Esophagus squamous epithelium (tissue), 5 donors: ENCODE results near the gene TTF2. TPM values are rescaled to one million over a fixed set of nuclear protein-coding genes. Genes with fewer than 3 reads are reported as not detected.
A peak's percentile ranks its signal among the peaks of the same experiment; 100 is the strongest.

Experiments used
- DNase-seq: peaks from one replicate; lab custom pipeline; 2025; lab: John Stamatoyannopoulos, UW
- H3K27ac ChIP-seq, 4 donors: fragments of 200-600 bp; sonication (generic); one replicate each; pipeline ENCODE4 v1.5.1; 2016 to 2019; ENCODE audit warnings: mild to moderate bottlenecking in 1 of 4
- H3K27me3 ChIP-seq, 4 donors: fragments of 200-600 bp; sonication (generic); 1 replicate in 3 of 4; 2 replicates in 1 of 4; pipeline versions ENCODE4 v1.5.1 to v1.6.0; 2017 to 2021; ENCODE audit warnings: antibody characterized with exemption in 1 of 4
- H3K36me3 ChIP-seq, 3 donors: fragments of 200-600 bp; sonication (generic); one replicate each; pipeline ENCODE4 v1.5.1; 2016 to 2019
- H3K4me1 ChIP-seq, 3 donors: fragments of 200-600 bp; sonication (generic); one replicate each; pipeline ENCODE4 v1.5.1; 2017 to 2019
- H3K4me3 ChIP-seq, 4 donors: fragments of 200-600 bp; sonication (generic); 1 replicate in 3 of 4; 2 replicates in 1 of 4; pipeline ENCODE4 v1.5.1; 2016 to 2019; ENCODE audit warnings: mild to moderate bottlenecking in 2 of 4, moderate library complexity in 1 of 4
- H3K9me3 ChIP-seq, 3 donors: fragments of 200-600 bp; sonication (generic); one replicate each; pipeline ENCODE4 v1.5.1; 2016 to 2019
- POLR2A ChIP-seq, 4 donors: fragments of 450-650 bp; IDR thresholded peaks; one replicate each; pipeline ENCODE4 v1.6.1; 2017; ENCODE audit warnings: antibody characterized with exemption in 4 of 4, mild to moderate bottlenecking in 4 of 4, moderate library complexity in 3 of 4
- WGBS, 2 donors: methylation state at CpG; one replicate each; pipeline ENCODE4 v1.1.5; 2018; 5-methylcytosine and 5-hydroxymethylcytosine counted together
- intact Hi-C: fragments of 100-400 bp; cut with DNase I; formaldehyde crosslinking; loops from one replicate; pipeline ENCODE4 v1.15.0; 2022
- total RNA-seq, 4 donors: library from RNA; depleted of rRNA; stranded (reverse); fragments of >200 nt; gene quantifications; one replicate each; pipeline ENCODE4 v1.1.0, GENCODE V29; 2016
- TF ChIP-seq, protein P1 (sequence below), 6 experiments: fragments of 450-650 bp in 4 of 6; fragments of 200-600 bp in 2 of 6; sonication (generic) in 2 of 6; IDR thresholded peaks; one replicate each; pipeline ENCODE4 v1.5.1; 2016 to 2019; ENCODE audit warnings: antibody characterized with exemption in 6 of 6, mild to moderate bottlenecking in 4 of 6, moderate library complexity in 4 of 6
- donor health status: DM: yes; HTN: yes; CAD: no.

The TTF2 gene
- total RNA-seq, 4 donors from 2014 or later: 7.2 to 24.2 (median 19.2) TPM

DNA sequence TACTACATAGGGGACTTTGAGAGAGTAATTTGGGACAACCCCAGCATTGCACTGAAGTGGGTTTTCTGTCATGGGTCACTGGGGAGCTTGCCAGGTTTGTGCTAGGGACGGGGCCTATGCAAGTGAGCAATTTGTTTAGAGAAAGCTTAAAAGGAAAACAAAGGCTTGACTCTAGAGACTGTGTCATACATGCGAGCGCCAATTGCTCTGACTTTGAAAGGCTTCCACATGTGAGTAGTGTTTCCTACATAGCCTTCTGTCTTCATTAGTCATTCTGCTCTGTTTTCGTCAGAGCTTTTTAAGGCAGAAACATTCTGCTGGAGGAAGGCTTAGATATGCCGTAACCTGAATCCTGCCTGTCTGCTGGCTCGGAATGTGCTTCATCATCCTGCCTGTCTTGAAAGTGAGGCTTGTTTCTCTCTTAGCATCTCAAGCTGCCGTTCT is 33.0 kb downstream of the TTF2 start:
- Histone ChIP-seq H3K4me1 (peaks cover 5 to 24% (median 10%) of the 10 kb centered on the region in 3 donors), H3K27me3 (no peaks in the 10 kb centered on the region), H3K4me3 (no peak overlapping the region), H3K27ac (peak overlapping the region; percentile 68 to 80 (median 76)), H3K9me3 (no peaks in the 10 kb centered on the region), H3K36me3 (peaks cover 0 to 76% (median 4%) of the 10 kb centered on the region in 3 donors)
- no peak for TF ChIP-seq POLR2A (IDR thresholded peaks at IDR 0.05)
- TF ChIP-seq, protein P1, sequence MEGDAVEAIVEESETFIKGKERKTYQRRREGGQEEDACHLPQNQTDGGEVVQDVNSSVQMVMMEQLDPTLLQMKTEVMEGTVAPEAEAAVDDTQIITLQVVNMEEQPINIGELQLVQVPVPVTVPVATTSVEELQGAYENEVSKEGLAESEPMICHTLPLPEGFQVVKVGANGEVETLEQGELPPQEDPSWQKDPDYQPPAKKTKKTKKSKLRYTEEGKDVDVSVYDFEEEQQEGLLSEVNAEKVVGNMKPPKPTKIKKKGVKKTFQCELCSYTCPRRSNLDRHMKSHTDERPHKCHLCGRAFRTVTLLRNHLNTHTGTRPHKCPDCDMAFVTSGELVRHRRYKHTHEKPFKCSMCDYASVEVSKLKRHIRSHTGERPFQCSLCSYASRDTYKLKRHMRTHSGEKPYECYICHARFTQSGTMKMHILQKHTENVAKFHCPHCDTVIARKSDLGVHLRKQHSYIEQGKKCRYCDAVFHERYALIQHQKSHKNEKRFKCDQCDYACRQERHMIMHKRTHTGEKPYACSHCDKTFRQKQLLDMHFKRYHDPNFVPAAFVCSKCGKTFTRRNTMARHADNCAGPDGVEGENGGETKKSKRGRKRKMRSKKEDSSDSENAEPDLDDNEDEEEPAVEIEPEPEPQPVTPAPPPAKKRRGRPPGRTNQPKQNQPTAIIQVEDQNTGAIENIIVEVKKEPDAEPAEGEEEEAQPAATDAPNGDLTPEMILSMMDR (IDR thresholded peaks at IDR 0.05): no peak
- intact Hi-C loops: no loop called here
- no peak for DNase-seq
- 24 to 25% methylated on average over 7 of the region's 7 CpGs for WGBS, 2 donors

DNA sequence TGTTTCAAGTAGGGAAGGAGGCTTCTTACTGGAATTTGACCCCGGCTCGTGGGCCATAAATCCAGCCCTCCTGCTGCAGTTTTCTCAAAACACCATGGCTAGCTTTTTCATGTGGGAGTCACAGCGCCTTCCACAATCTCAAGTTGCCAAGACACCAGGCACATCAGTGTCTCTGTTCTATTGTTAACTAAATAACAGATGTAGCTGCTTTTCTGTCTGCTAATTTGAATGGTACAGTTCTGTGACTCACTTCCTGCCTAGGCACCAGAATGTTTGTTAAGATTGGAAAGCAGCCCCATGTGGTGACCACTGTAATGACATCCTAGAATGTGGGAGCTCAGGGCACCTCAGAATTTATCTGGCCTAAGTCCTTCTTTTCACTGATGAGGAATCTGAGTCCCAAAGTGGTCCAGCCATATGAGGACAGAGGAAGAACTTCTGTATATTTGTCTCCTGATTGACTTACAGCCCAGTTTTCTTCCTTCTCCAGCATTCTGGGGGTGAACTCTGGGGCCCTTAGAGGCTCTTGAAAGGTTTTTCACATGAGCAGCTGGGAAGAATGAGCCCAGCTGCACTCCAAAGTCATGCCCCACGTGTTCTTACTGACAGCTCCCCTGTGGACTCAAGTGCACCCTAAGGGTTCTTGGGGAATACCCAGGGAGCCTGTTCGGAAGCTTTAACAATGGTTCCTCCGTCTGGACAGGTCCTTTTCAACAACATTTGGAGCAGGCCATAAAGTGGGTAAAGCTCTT is 33.9 kb downstream of the TTF2 start:
- WGBS, 2 donors: 59 to 73% methylated on average over 6 of the region's 6 CpGs
- H3K36me3 ChIP-seq: peaks cover 0 to 76% (median 4%) of the 10 kb centered on the region in 3 donors
- no peak for TF ChIP-seq POLR2A (IDR thresholded peaks at IDR 0.05)
- TF ChIP-seq, protein P1 (IDR thresholded peaks at IDR 0.05): peak in 3 of 6 experiments; percentile 33 to 62 (median 36)
- no peak overlapping the region for H3K4me3 ChIP-seq
- peaks cover 5 to 24% (median 10%) of the 10 kb centered on the region in 3 donors for H3K4me1 ChIP-seq
- H3K9me3 ChIP-seq: no peaks in the 10 kb centered on the region
- peak overlapping the region; percentile 68 to 80 (median 76) for H3K27ac ChIP-seq
- no peaks in the 10 kb centered on the region for H3K27me3 ChIP-seq
- intact Hi-C loops: no loop called here
- no peak for DNase-seq

- peaks cover 0 to 76% (median 2%) of the 10 kb centered on the region in 3 donors for H3K36me3 ChIP-seq
- DNase-seq: no peak
- intact Hi-C loops: no loop called here
- H3K4me1 ChIP-seq: peaks cover 5 to 24% (median 10%) of the 10 kb centered on the region in 3 donors
- no peak overlapping the region for H3K4me3 ChIP-seq
- H3K9me3 ChIP-seq: no peaks in the 10 kb centered on the region
- TF ChIP-seq POLR2A (IDR thresholded peaks at IDR 0.05): no peak
- peak overlapping the region in 1 of 4 donors; percentile 15 for H3K27ac ChIP-seq
- H3K27me3 ChIP-seq: no peaks in the 10 kb centered on the region
- WGBS, 2 donors: 69 to 70% methylated on average over 7 of the region's 7 CpGs
Measured at GRCh38 chr1:117094841-117095604, 34.9 kb downstream of the TTF2 start.

GRCh38 chr1:117096951-117097408 is 36.9 kb downstream of the TTF2 start:
- Histone ChIP-seq H3K4me1 (peaks cover 5 to 24% (median 10%) of the 10 kb centered on the region in 3 donors), H3K9me3 (no peaks in the 10 kb centered on the region), H3K4me3 (no peak overlapping the region), H3K27me3 (no peaks in the 10 kb centered on the region), H3K27ac (no peak overlapping the region), H3K36me3 (peaks cover 0 to 76% (median 0%) of the 10 kb centered on the region in 3 donors)
- DNase-seq: no peak
- intact Hi-C loops: no loop called here
- TF ChIP-seq POLR2A (IDR thresholded peaks at IDR 0.05): no peak
- TF ChIP-seq, protein P1 (IDR thresholded peaks at IDR 0.05): no peak
- 91 to 95% methylated on average over 3 of the region's 3 CpGs for WGBS, 2 donors

- TF ChIP-seq, protein P1 (IDR thresholded peaks at IDR 0.05): no peak
- no peak for TF ChIP-seq POLR2A (IDR thresholded peaks at IDR 0.05)
- Histone ChIP-seq H3K9me3 (no peaks in the 10 kb centered on the region), H3K27ac (no peak overlapping the region), H3K4me1 (peaks cover 5 to 21% (median 10%) of the 10 kb centered on the region in 3 donors), H3K4me3 (no peak overlapping the region), H3K27me3 (no peaks in the 10 kb centered on the region), H3K36me3 (peaks cover 0 to 79% (median 0%) of the 10 kb centered on the region in 3 donors)
- intact Hi-C loops: no loop called here
- DNase-seq: no peak
- WGBS, 2 donors: 79 to 81% methylated on average over 4 of the region's 4 CpGs
Measured at GRCh38 chr1:117097443-117097842, 37.3 kb downstream of the TTF2 start.
